ENCODE measurements around the gene KRTAP5-1.

The KRTAP5-1 gene

DNA sequence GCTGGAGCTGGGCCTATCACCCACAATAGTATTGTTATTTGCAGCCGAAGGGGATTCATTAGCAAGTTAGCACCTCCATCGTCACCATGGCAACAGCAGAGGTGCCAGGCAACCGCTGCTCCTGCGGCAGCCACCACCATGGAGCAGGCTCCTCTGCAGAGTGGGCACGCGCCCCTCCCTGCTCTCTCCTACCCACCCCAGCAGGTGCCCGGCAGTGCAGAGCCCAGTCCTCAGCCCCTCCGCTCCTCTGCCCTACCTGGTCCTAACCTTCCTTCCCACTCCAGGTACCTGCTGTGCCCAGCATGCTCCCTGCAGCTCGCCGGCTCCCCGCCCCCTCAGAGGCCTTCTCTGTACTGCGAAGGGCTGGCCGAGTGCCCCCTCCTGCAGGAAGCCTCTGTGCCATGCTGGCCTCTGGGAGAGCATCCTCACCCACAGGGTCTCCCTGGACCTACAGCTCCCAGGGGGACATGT, 16.6 kb downstream of the KRTAP5-1 start:
- no peaks in the 10 kb centered on the region for H4K20me1 ChIP-seq (ENCODE audit: low read depth, low read length)
- H3F3A ChIP-seq (ENCODE audit: insufficient read depth) = no peaks in the 10 kb centered on the region
- TF ChIP-seq EZH2phosphoT487 (conservative IDR thresholded peaks at IDR 0.05; ENCODE audit: low read length) = no peak
- TF ChIP-seq, protein P1, sequence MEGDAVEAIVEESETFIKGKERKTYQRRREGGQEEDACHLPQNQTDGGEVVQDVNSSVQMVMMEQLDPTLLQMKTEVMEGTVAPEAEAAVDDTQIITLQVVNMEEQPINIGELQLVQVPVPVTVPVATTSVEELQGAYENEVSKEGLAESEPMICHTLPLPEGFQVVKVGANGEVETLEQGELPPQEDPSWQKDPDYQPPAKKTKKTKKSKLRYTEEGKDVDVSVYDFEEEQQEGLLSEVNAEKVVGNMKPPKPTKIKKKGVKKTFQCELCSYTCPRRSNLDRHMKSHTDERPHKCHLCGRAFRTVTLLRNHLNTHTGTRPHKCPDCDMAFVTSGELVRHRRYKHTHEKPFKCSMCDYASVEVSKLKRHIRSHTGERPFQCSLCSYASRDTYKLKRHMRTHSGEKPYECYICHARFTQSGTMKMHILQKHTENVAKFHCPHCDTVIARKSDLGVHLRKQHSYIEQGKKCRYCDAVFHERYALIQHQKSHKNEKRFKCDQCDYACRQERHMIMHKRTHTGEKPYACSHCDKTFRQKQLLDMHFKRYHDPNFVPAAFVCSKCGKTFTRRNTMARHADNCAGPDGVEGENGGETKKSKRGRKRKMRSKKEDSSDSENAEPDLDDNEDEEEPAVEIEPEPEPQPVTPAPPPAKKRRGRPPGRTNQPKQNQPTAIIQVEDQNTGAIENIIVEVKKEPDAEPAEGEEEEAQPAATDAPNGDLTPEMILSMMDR (IDR thresholded peaks at IDR 0.05; ENCODE audit: insufficient read depth, low read length, poor library complexity, severe bottlenecking) = no peak
- H3K27ac ChIP-seq (ENCODE audit: low read depth, low read length) = no peak overlapping the region
- H3K79me2 ChIP-seq (ENCODE audit: insufficient read depth, low read length) = no peaks in the 10 kb centered on the region
- no peak overlapping the region for H2AFZ ChIP-seq (ENCODE audit: low read depth, low read length, severe bottlenecking)
- H3K4me2 ChIP-seq (ENCODE audit: low read depth, low read length, poor library complexity, severe bottlenecking) = no peak overlapping the region
- no peak overlapping the region for H3K4me3 ChIP-seq (ENCODE audit: insufficient read depth, low read length, poor library complexity, severe bottlenecking)
- no peaks in the 10 kb centered on the region for H3K9me3 ChIP-seq (ENCODE audit: insufficient read depth, low read length)
- H3K9ac ChIP-seq (ENCODE audit: low read length) = no peak overlapping the region
- no peaks in the 10 kb centered on the region for H3K9me2 ChIP-seq (replicated peaks; ENCODE audit: insufficient read depth, low read length)
- no peaks in the 10 kb centered on the region for H3K36me3 ChIP-seq (ENCODE audit: low read length)
- no peaks in the 10 kb centered on the region for H3K27me3 ChIP-seq (ENCODE audit: low read length)

DNA sequence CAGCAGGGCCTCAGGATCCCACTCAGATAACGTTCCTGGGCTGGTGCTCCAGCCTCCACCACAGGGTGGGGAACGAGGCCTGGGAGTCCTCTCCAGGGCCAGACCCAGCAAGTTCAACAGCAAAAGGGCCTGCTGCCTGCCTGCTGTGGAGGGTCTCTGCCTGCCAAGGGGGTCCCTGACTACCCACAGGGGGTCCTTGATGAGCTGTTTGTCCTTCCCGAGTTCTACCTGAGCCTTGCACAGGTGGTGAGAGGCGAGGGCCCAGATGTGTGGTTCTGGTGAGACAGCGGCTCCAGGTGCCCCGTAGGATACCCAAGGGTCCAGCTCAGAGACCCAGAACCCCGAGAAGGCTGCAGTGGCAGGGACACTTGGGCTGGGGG, 17.4 kb downstream of the KRTAP5-1 start:
- no peak overlapping the region for H3K4me2 ChIP-seq (ENCODE audit: low read depth, low read length, poor library complexity, severe bottlenecking)

DNA sequence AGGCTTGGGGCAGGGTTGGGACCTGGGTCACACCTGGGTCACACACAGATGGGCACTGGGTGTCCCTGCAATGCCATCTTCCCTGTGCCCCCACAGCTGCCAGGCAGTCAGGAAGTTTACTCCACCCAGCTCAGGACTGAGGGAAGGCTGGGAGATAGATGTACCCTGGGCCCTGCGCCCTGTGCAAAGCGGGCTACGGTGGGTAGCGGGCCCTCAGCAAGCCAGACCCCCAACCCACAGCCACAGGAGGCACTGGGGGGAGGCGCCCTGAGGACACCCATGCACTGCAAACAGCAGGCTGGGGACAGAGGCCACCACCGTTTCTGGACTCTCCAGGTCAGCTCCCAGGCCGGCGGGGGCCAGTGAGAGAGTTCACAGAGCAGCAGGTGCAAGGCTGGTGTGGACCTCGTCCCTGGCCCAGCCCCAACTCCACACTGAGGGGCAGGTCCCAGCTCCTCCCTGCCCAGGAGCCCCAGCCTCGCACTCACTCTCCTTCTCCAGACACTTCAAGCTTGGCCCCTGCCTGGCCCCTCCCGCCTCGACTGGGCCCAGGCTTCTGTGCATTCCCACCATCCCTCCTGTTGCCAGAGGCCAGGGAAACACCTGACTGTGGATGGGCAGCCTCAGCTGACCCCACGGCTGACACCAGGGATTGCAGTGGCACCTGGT, 17.9 kb downstream of the KRTAP5-1 start:
- H3K27ac ChIP-seq (ENCODE audit: low read depth, low read length) = no peak overlapping the region
- no peak overlapping the region for H3K4me2 ChIP-seq (ENCODE audit: low read depth, low read length, poor library complexity, severe bottlenecking)
- H3K9ac ChIP-seq (ENCODE audit: low read length) = no peak overlapping the region
- H3K4me3 ChIP-seq (ENCODE audit: insufficient read depth, low read length, poor library complexity, severe bottlenecking) = no peak overlapping the region
- TF ChIP-seq EZH2phosphoT487 (conservative IDR thresholded peaks at IDR 0.05; ENCODE audit: low read length) = no peak
- TF ChIP-seq, protein P1 (IDR thresholded peaks at IDR 0.05; ENCODE audit: insufficient read depth, low read length, poor library complexity, severe bottlenecking) = peak; percentile 11
- no peaks in the 10 kb centered on the region for H4K20me1 ChIP-seq (ENCODE audit: low read depth, low read length)
- no peaks in the 10 kb centered on the region for H3K9me2 ChIP-seq (replicated peaks; ENCODE audit: insufficient read depth, low read length)
- H2AFZ ChIP-seq (ENCODE audit: low read depth, low read length, severe bottlenecking) = no peak overlapping the region
- H3K27me3 ChIP-seq (ENCODE audit: low read length) = no peaks in the 10 kb centered on the region
- no peaks in the 10 kb centered on the region for H3F3A ChIP-seq (ENCODE audit: insufficient read depth)
- no peaks in the 10 kb centered on the region for H3K36me3 ChIP-seq (ENCODE audit: low read length)
- no peaks in the 10 kb centered on the region for H3K9me3 ChIP-seq (ENCODE audit: insufficient read depth, low read length)
- H3K79me2 ChIP-seq (ENCODE audit: insufficient read depth, low read length) = no peaks in the 10 kb centered on the region

More for the DNA sequence above, 17.4 kb downstream of the KRTAP5-1 start:
- Histone ChIP-seq H3K79me2 (ENCODE audit: insufficient read depth, low read length) (no peaks in the 10 kb centered on the region), H4K20me1 (ENCODE audit: low read depth, low read length) (no peaks in the 10 kb centered on the region), H3F3A (ENCODE audit: insufficient read depth) (no peaks in the 10 kb centered on the region), H3K4me3 (ENCODE audit: insufficient read depth, low read length, poor library complexity, severe bottlenecking) (no peak overlapping the region), H3K9me2 (replicated peaks; ENCODE audit: insufficient read depth, low read length) (no peaks in the 10 kb centered on the region), H3K27me3 (ENCODE audit: low read length) (no peaks in the 10 kb centered on the region), H3K9me3 (ENCODE audit: insufficient read depth, low read length) (no peaks in the 10 kb centered on the region), H3K27ac (ENCODE audit: low read depth, low read length) (no peak overlapping the region), H3K36me3 (ENCODE audit: low read length) (no peaks in the 10 kb centered on the region), H3K9ac (ENCODE audit: low read length) (no peak overlapping the region), H2AFZ (ENCODE audit: low read depth, low read length, severe bottlenecking) (no peak overlapping the region)
- TF ChIP-seq, protein P1 (IDR thresholded peaks at IDR 0.05; ENCODE audit: insufficient read depth, low read length, poor library complexity, severe bottlenecking) = no peak
- TF ChIP-seq EZH2phosphoT487 (conservative IDR thresholded peaks at IDR 0.05; ENCODE audit: low read length) = no peak
